K562 (cell line): ENCODE measurements around the gene STAB1. TPM values are rescaled to one million over a fixed set of nuclear protein-coding genes. Genes with fewer than 3 reads are reported as not detected.

Source experiments
- MGA ChIP-seq: fragments of 450-650 bp; IDR thresholded peaks from 2 replicates; pipeline ENCODE4 v1.6.1; 2016; ENCODE audit warnings: mild to moderate bottlenecking, moderate library complexity
- SIX5 ChIP-seq, 2 experiments: IDR thresholded peaks; 2 replicates each; pipeline ENCODE4 v1.6.1; 2011; ENCODE audit warnings: low read length in 2 of 2, borderline replicate concordance in 1 of 2, low read depth in 1 of 2, mild to moderate bottlenecking in 1 of 2, moderate library complexity in 1 of 2; ENCODE audit not compliant: insufficient read depth in 1 of 2
- SLC30A9 ChIP-seq: fragments of 250-450 bp; sonication (Bioruptor Pico); IDR thresholded peaks from 2 replicates; pipeline ENCODE4 v1.8.0; 2022; ENCODE audit warnings: mild to moderate bottlenecking, moderate library complexity
- ZFPM2 ChIP-seq: fragments of 250-450 bp; sonication (Bioruptor Pico); IDR thresholded peaks from 2 replicates; pipeline ENCODE4 v1.5.1; 2022; ENCODE audit warnings: mild to moderate bottlenecking
- ZNF184 ChIP-seq: sonication (generic); formaldehyde crosslinking; IDR thresholded peaks from 2 replicates; pipeline ENCODE4 v1.5.0; 2020; ENCODE audit warnings: missing genetic modification reagents
- ZNF212 ChIP-seq: fragments of 450-650 bp; formaldehyde crosslinking; IDR thresholded peaks from 2 replicates; pipeline ENCODE4 v1.4.0; 2020; ENCODE audit warnings: mild to moderate bottlenecking
- polyA plus RNA-seq, 8 experiments: library from polyadenylated mRNA; depleted of rRNA in 4 of 8; stranded (reverse) in 5 of 8; unstranded in 3 of 8; fragments of >200 nt; fragmentation: Nextera tagmentation in 2 of 8; fragmentation: Illumina TruSeq in 1 of 8; extraction: Ambion mirVana in 2 of 8; extraction: Trizol in 1 of 8; gene quantifications; 2 replicates each; pipeline versions ENCODE4 v1.2.1 to v1.2.3, GENCODE V29; 2011 to 2014; ENCODE audit warnings: inconsistent platforms in 1 of 8, missing spikeins in 1 of 8
- total RNA-seq, 7 experiments: library from RNA; depleted of rRNA in 6 of 7; stranded (reverse); fragments of >200 nt in 6 of 7; fragmentation: Illumina TruSeq in 2 of 7; extraction: Trizol in 2 of 7; gene quantifications; 2 replicates each; pipeline versions ENCODE4 v1.2.1 to v1.2.3, GENCODE V29; 2011 to 2021; ENCODE audit warnings: low replicate concordance in 1 of 7
- TF ChIP-seq, protein P1 (sequence below): fragments of 200-800 bp; sonication (Bioruptor generic); IDR thresholded peaks from 2 replicates; pipeline ENCODE4 v1.6.1; 2016; ENCODE audit warnings: missing genetic modification characterization, missing compliant biosample characterization
- TF ChIP-seq, protein P2 (sequence below): fragments of 450-650 bp; formaldehyde crosslinking; IDR thresholded peaks from 2 replicates; pipeline ENCODE4 v1.4.0; 2022; ENCODE audit warnings: missing genetic modification characterization

The STAB1 gene
- total and polyA plus RNA-seq, 9 of the 15 experiments (the other 6 are each of a cell fraction or from before 2014, with no cell fraction given), result 0.20 to 3.9 (median 1.2) TPM

- TF ChIP-seq, protein P1, sequence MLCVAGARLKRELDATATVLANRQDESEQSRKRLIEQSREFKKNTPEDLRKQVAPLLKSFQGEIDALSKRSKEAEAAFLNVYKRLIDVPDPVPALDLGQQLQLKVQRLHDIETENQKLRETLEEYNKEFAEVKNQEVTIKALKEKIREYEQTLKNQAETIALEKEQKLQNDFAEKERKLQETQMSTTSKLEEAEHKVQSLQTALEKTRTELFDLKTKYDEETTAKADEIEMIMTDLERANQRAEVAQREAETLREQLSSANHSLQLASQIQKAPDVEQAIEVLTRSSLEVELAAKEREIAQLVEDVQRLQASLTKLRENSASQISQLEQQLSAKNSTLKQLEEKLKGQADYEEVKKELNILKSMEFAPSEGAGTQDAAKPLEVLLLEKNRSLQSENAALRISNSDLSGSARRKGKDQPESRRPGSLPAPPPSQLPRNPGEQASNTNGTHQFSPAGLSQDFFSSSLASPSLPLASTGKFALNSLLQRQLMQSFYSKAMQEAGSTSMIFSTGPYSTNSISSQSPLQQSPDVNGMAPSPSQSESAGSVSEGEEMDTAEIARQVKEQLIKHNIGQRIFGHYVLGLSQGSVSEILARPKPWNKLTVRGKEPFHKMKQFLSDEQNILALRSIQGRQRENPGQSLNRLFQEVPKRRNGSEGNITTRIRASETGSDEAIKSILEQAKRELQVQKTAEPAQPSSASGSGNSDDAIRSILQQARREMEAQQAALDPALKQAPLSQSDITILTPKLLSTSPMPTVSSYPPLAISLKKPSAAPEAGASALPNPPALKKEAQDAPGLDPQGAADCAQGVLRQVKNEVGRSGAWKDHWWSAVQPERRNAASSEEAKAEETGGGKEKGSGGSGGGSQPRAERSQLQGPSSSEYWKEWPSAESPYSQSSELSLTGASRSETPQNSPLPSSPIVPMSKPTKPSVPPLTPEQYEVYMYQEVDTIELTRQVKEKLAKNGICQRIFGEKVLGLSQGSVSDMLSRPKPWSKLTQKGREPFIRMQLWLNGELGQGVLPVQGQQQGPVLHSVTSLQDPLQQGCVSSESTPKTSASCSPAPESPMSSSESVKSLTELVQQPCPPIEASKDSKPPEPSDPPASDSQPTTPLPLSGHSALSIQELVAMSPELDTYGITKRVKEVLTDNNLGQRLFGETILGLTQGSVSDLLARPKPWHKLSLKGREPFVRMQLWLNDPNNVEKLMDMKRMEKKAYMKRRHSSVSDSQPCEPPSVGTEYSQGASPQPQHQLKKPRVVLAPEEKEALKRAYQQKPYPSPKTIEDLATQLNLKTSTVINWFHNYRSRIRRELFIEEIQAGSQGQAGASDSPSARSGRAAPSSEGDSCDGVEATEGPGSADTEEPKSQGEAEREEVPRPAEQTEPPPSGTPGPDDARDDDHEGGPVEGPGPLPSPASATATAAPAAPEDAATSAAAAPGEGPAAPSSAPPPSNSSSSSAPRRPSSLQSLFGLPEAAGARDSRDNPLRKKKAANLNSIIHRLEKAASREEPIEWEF, result no peak
- no peak for TF ChIP-seq SIX5 (IDR thresholded peaks at IDR 0.05; ENCODE audit: borderline replicate concordance in 1 of 2, insufficient read depth in 1 of 2, low read depth in 1 of 2, low read length in 2 of 2)
- no peak for TF ChIP-seq ZFPM2 (CRISPR knock-in tag)
- TF ChIP-seq ZNF212, result no peak
- TF ChIP-seq, protein P2, sequence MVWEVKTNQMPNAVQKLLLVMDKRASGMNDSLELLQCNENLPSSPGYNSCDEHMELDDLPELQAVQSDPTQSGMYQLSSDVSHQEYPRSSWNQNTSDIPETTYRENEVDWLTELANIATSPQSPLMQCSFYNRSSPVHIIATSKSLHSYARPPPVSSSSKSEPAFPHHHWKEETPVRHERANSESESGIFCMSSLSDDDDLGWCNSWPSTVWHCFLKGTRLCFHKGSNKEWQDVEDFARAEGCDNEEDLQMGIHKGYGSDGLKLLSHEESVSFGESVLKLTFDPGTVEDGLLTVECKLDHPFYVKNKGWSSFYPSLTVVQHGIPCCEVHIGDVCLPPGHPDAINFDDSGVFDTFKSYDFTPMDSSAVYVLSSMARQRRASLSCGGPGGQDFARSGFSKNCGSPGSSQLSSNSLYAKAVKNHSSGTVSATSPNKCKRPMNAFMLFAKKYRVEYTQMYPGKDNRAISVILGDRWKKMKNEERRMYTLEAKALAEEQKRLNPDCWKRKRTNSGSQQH, result no peak
- no peak for TF ChIP-seq SLC30A9 (CRISPR knock-in tag)
- TF ChIP-seq MGA, result no peak
- no peak for TF ChIP-seq ZNF184 (CRISPR knock-in tag)
Measured at GRCh38 chr3:52532517-52532837, 37.3 kb downstream of the STAB1 start (continued).
